PFSK-1 (cell line): ENCODE data around the gene LRMDA.

Experiments
- FOXP2 ChIP-seq: optimal IDR thresholded peaks from 2 replicates; pipeline ENCODE3; 2011; ENCODE audit warnings: borderline replicate concordance, control low read depth, inconsistent platforms; ENCODE audit not compliant: insufficient read depth; ENCODE audit errors: extremely low read length, extremely low read depth
- POLR2AphosphoS5 ChIP-seq: IDR thresholded peaks from 2 replicates; pipeline ENCODE4 v1.6.1; 2012; ENCODE audit warnings: low read depth, mild to moderate bottlenecking, control low read depth, low read length, moderate library complexity
- REST ChIP-seq, 2 experiments: IDR thresholded peaks; 2 replicates each; pipeline versions ENCODE4 v1.6.1 to v1.8.0; 2011 to 2012; ENCODE audit warnings: low read depth in 2 of 2, low read length in 2 of 2, control low read depth in 1 of 2, inconsistent platforms in 1 of 2, mild to moderate bottlenecking in 1 of 2, moderate library complexity in 1 of 2; ENCODE audit not compliant: insufficient read depth in 1 of 2
- SIN3A ChIP-seq: IDR thresholded peaks from 2 replicates; pipeline ENCODE4 v1.6.1; 2012; ENCODE audit warnings: mild to moderate bottlenecking, low read length, moderate library complexity, borderline replicate concordance; ENCODE audit not compliant: insufficient read depth
- TAF1 ChIP-seq: IDR thresholded peaks from 2 replicates; pipeline ENCODE4 v1.6.1; 2012; ENCODE audit warnings: low read length, control low read depth, borderline replicate concordance; ENCODE audit not compliant: insufficient read depth

LRMDA gene

GRCh38 chr10:75461672-75462649, 30.5 kb downstream of the LRMDA start:
- TF ChIP-seq POLR2AphosphoS5 (no peak), FOXP2 (no peak), TAF1 (no peak), SIN3A (no peak), REST (IDR thresholded peaks at IDR 0.05; ENCODE audit: insufficient read depth in 1 of 2, low read depth in 2 of 2, low read length in 2 of 2) (no peak)

- TF ChIP-seq FOXP2 (no peak), SIN3A (no peak), POLR2AphosphoS5 (no peak), TAF1 (no peak), REST (IDR thresholded peaks at IDR 0.05; ENCODE audit: insufficient read depth in 1 of 2, low read depth in 2 of 2, low read length in 2 of 2) (no peak)
Measured at GRCh38 chr10:75462865-75463264, 31.4 kb downstream of the LRMDA start.

GRCh38 chr10:75464478-75465449, 33.3 kb downstream of the LRMDA start:
- TF ChIP-seq POLR2AphosphoS5 (no peak), TAF1 (no peak), FOXP2 (no peak), SIN3A (no peak), REST (IDR thresholded peaks at IDR 0.05; ENCODE audit: insufficient read depth in 1 of 2, low read depth in 2 of 2, low read length in 2 of 2) (no peak)

GRCh38 chr10:75465450-75465827, 34.0 kb downstream of the LRMDA start:
- no peak for TF ChIP-seq TAF1
- TF ChIP-seq SIN3A: no peak
- no peak for TF ChIP-seq REST (IDR thresholded peaks at IDR 0.05; ENCODE audit: insufficient read depth in 1 of 2, low read depth in 2 of 2, low read length in 2 of 2)
- TF ChIP-seq POLR2AphosphoS5: no peak
- no peak for TF ChIP-seq FOXP2
